Measurements from ENCODE around the gene FGF9.
A peak's percentile ranks its signal among the peaks of the same experiment; 100 is the strongest.

The FGF9 gene

GRCh38 chr13:21670883-21671619 is at the start of gene FGF9:
FGF9 (plus strand) TSS chr13:21671073; CDS start chr13:21671913, 840 bp downstream.
- peak; percentile 68 for DNase-seq (ENCODE audit: low read depth)

- no peak for DNase-seq (ENCODE audit: low read depth)
These were observed 45.5 kb upstream of the FGF9 start for GRCh38 chr13:21625366-21625765.

- no peak for DNase-seq (ENCODE audit: low read depth)
These were observed 38.7 kb upstream of the FGF9 start for GRCh38 chr13:21632196-21632595.

- no peak for DNase-seq (ENCODE audit: low read depth)
These were observed 34.2 kb upstream of the FGF9 start for GRCh38 chr13:21636656-21637055.

- DNase-seq (ENCODE audit: low read depth) = peak; percentile 2
These were observed 33.6 kb upstream of the FGF9 start for GRCh38 chr13:21637296-21637695.

- no peak for DNase-seq (ENCODE audit: low read depth)
These were observed 32.3 kb upstream of the FGF9 start for GRCh38 chr13:21638319-21639282.

- DNase-seq (ENCODE audit: low read depth) = no peak
These were observed 31.3 kb upstream of the FGF9 start for GRCh38 chr13:21639561-21639960.

- DNase-seq (ENCODE audit: low read depth) = no peak
These were observed 29.2 kb upstream of the FGF9 start for GRCh38 chr13:21641629-21642028.

- DNase-seq (ENCODE audit: low read depth) = no peak
These were observed 13.3 kb upstream of the FGF9 start for GRCh38 chr13:21657538-21657937.

- DNase-seq (ENCODE audit: low read depth) = no peak
These were observed 11.8 kb upstream of the FGF9 start for GRCh38 chr13:21659087-21659486.

GRCh38 chr13:21661097-21661909 is 9.6 kb upstream of the FGF9 start:
- DNase-seq (ENCODE audit: low read depth) = no peak

GRCh38 chr13:21663197-21663596 is 7.7 kb upstream of the FGF9 start:
- DNase-seq (ENCODE audit: low read depth) = no peak

GRCh38 chr13:21668732-21669275 is 2.1 kb upstream of the FGF9 start:
- DNase-seq (ENCODE audit: low read depth) = no peak

- DNase-seq (ENCODE audit: low read depth) = peak; percentile 25
These were observed 629 bp upstream of the FGF9 start for GRCh38 chr13:21670006-21670882.

GRCh38 chr13:21671620-21672286 is 880 bp downstream of the FGF9 start:
- DNase-seq (ENCODE audit: low read depth) = no peak

GRCh38 chr13:21672287-21672680 is 1.4 kb downstream of the FGF9 start:
- DNase-seq (ENCODE audit: low read depth) = no peak

- DNase-seq (ENCODE audit: low read depth) = no peak
These were observed 2.1 kb downstream of the FGF9 start for GRCh38 chr13:21672796-21673538.

- no peak for DNase-seq (ENCODE audit: low read depth)
These were observed 2.6 kb downstream of the FGF9 start for GRCh38 chr13:21673539-21673788.

- DNase-seq (ENCODE audit: low read depth) = no peak
These were observed 3.1 kb downstream of the FGF9 start for GRCh38 chr13:21673789-21674489.

All from T-helper 22 cell (primary cell).